ENCODE measurements around the gene VAMP4. TPM values are rescaled to one million over a fixed set of nuclear protein-coding genes. Genes with fewer than 3 reads are reported as not detected.
A peak's percentile ranks its signal among the peaks of the same experiment; 100 is the strongest.

The VAMP4 gene
- total and polyA plus RNA-seq, 2 donors from 2014 or later: 7.5 to 15.3 TPM

- Histone ChIP-seq H3K9me3 (ENCODE audit: control insufficient read depth in 2 of 3, insufficient read depth in 1 of 3, low read length in 3 of 3) (no peaks in the 10 kb centered on the region), H3K27me3 (ENCODE audit: control insufficient read depth, insufficient read depth, low read length) (no peaks in the 10 kb centered on the region), H3K9ac (ENCODE audit: low read length in 3 of 3) (no peak overlapping the region), H3K27ac (ENCODE audit: low read depth in 2 of 2, low read length in 2 of 2) (no peak overlapping the region), H3K4me3 (ENCODE audit: low read length in 3 of 3) (peak overlapping the region in 1 of 3 donors; percentile 17), H3K36me3 (ENCODE audit: control insufficient read depth in 2 of 3, insufficient read depth in 3 of 3, low read length in 3 of 3) (no peaks in the 10 kb centered on the region), H3K4me1 (ENCODE audit: control insufficient read depth in 2 of 3, insufficient read depth in 2 of 3, low read depth in 1 of 3, low read length in 3 of 3) (peaks cover 0 to 18% (median 8%) of the 10 kb centered on the region in 3 donors)
- DNase-seq: no peak
- no peak for FAIRE-seq
- TF ChIP-seq CTCF (IDR thresholded peaks at IDR 0.05; ENCODE audit: borderline replicate concordance, extremely low read depth, insufficient read depth): no peak
- intact Hi-C loops (cut with DNase I): no loop called here
Measured at GRCh38 chr1:171655746-171656116, 86.1 kb downstream of the VAMP4 start.

GRCh38 chr1:171654942-171655745 lies 86.7 kb downstream of the VAMP4 start:
- Histone ChIP-seq H3K4me3 (ENCODE audit: low read length in 3 of 3) (peak overlapping the region in 2 of 3 donors; percentile 9 to 17), H3K9me3 (ENCODE audit: control insufficient read depth in 2 of 3, insufficient read depth in 1 of 3, low read length in 3 of 3) (no peaks in the 10 kb centered on the region), H3K27me3 (ENCODE audit: control insufficient read depth, insufficient read depth, low read length) (no peaks in the 10 kb centered on the region), H3K4me1 (ENCODE audit: control insufficient read depth in 2 of 3, insufficient read depth in 2 of 3, low read depth in 1 of 3, low read length in 3 of 3) (peaks cover 0 to 18% (median 8%) of the 10 kb centered on the region in 3 donors), H3K27ac (ENCODE audit: low read depth in 2 of 2, low read length in 2 of 2) (peak overlapping the region; percentile 34 to 85), H3K36me3 (ENCODE audit: control insufficient read depth in 2 of 3, insufficient read depth in 3 of 3, low read length in 3 of 3) (no peaks in the 10 kb centered on the region), H3K9ac (ENCODE audit: low read length in 3 of 3) (no peak overlapping the region)
- intact Hi-C loops (cut with DNase I): no loop called here
- TF ChIP-seq CTCF (IDR thresholded peaks at IDR 0.05; ENCODE audit: borderline replicate concordance, extremely low read depth, insufficient read depth): peak; percentile 42
- FAIRE-seq (no peak), DNase-seq (peak; percentile 74 to 91 (median 76))

GRCh38 chr1:171654201-171654941 lies 87.5 kb downstream of the VAMP4 start:
- no peak for FAIRE-seq
- Histone ChIP-seq H3K9me3 (ENCODE audit: control insufficient read depth in 2 of 3, insufficient read depth in 1 of 3, low read length in 3 of 3) (no peaks in the 10 kb centered on the region), H3K27me3 (ENCODE audit: control insufficient read depth, insufficient read depth, low read length) (no peaks in the 10 kb centered on the region), H3K4me3 (ENCODE audit: low read length in 3 of 3) (peak overlapping the region in 2 of 3 donors; percentile 1 to 9), H3K4me1 (ENCODE audit: control insufficient read depth in 2 of 3, insufficient read depth in 2 of 3, low read depth in 1 of 3, low read length in 3 of 3) (peaks cover 0 to 18% (median 8%) of the 10 kb centered on the region in 3 donors), H3K9ac (ENCODE audit: low read length in 3 of 3) (no peak overlapping the region), H3K27ac (ENCODE audit: low read depth in 2 of 2, low read length in 2 of 2) (peak overlapping the region; percentile 30 to 85), H3K36me3 (ENCODE audit: control insufficient read depth in 2 of 3, insufficient read depth in 3 of 3, low read length in 3 of 3) (no peaks in the 10 kb centered on the region)
- peak in 3 of 5 donors; percentile 11 to 31 (median 19) for DNase-seq
- intact Hi-C loops (cut with DNase I): no loop called here
- TF ChIP-seq CTCF (IDR thresholded peaks at IDR 0.05; ENCODE audit: borderline replicate concordance, extremely low read depth, insufficient read depth): no peak
